ENCODE data around the gene RNASE8.
A peak's percentile ranks its signal among the peaks of the same experiment; 100 is the strongest.

RNASE8 gene

GRCh38 chr14:21106498-21107282 is 49.1 kb downstream of the RNASE8 start:
- DNase-seq (ENCODE audit: low read depth in 2 of 2), result peak; percentile 61 to 64

GRCh38 chr14:21107283-21107800 is 49.7 kb downstream of the RNASE8 start:
- DNase-seq (ENCODE audit: low read depth in 2 of 2), result no peak

Measured in stimulated activated CD8-positive, alpha-beta memory T cell treated with anti-CD3 and anti-CD28 coated beads, Interleukin-15, amount 100 ng/mL, for 48 hours (primary cell).